T-helper 2 cell treated with Interferon-gamma antibody and Interleukin-4, amounts not matched to agents 5 μg/mL and 100 μg/mL, for 36 hours (primary cell): Measurements from ENCODE around the gene ZIM2.

Source experiments
- DNase-seq: peaks from one replicate; pipeline ENCODE4 v3.0.0; 2021; ENCODE audit warnings: low spot score
- H3K27ac Mint-ChIP-seq: one replicate; pipeline ENCODE4 v1.8.0; 2021; ENCODE audit warnings: mild to moderate bottlenecking, mixed read lengths
- H3K27me3 Mint-ChIP-seq: one replicate; pipeline ENCODE4 v1.8.0; 2021; ENCODE audit warnings: low read depth, mixed read lengths
- H3K36me3 Mint-ChIP-seq: one replicate; pipeline ENCODE4 v1.8.0; 2021; ENCODE audit warnings: low read depth, mixed read lengths
- H3K4me1 Mint-ChIP-seq: one replicate; pipeline ENCODE4 v1.8.0; 2021; ENCODE audit warnings: low read depth, mixed read lengths
- H3K4me3 Mint-ChIP-seq: one replicate; pipeline ENCODE4 v1.8.0; 2022; ENCODE audit warnings: mild to moderate bottlenecking, moderate library complexity, mixed read lengths
- H3K9me3 Mint-ChIP-seq: one replicate; pipeline ENCODE4 v1.8.0; 2021; ENCODE audit warnings: mixed read lengths

Gene ZIM2

GRCh38 chr19:56840451-56841192 is at the start of gene ZIM2, which contains the start of gene PEG3:
ZIM2 (minus strand) TSS chr19:56840726; CDS start chr19:56824277, 16,449 bp downstream.
PEG3 (minus strand) TSS chr19:56840726; CDS start chr19:56824655, 16,071 bp downstream.
- Mint-ChIP-seq H3K36me3 (peaks cover 3% of the 10 kb centered on the region), H3K27ac (peak within 1 kb of the TSS; percentile 62), H3K4me1 (no peaks in the 10 kb centered on the region), H3K27me3 (peaks cover 2% of the 10 kb centered on the region), H3K4me3 (no peak within 1 kb of the TSS), H3K9me3 (peaks cover 42% of the 10 kb centered on the region)
- no peak for DNase-seq

- no peaks in the 10 kb centered on the region for H3K27me3 Mint-ChIP-seq
- H3K27ac Mint-ChIP-seq = no peak overlapping the region
- no peaks in the 10 kb centered on the region for H3K4me1 Mint-ChIP-seq
- H3K9me3 Mint-ChIP-seq = peaks cover 62% of the 10 kb centered on the region
- no peak for DNase-seq
- H3K4me3 Mint-ChIP-seq = no peak overlapping the region
- H3K36me3 Mint-ChIP-seq = peaks cover 5% of the 10 kb centered on the region
Measured at GRCh38 chr19:56885173-56885985, 44.9 kb upstream of the ZIM2 start.

GRCh38 chr19:56884441-56884840 is 43.9 kb upstream of the ZIM2 start:
- Mint-ChIP-seq H3K27me3 (no peaks in the 10 kb centered on the region), H3K9me3 (peaks cover 64% of the 10 kb centered on the region), H3K4me3 (no peak overlapping the region), H3K4me1 (no peaks in the 10 kb centered on the region), H3K27ac (no peak overlapping the region), H3K36me3 (peaks cover 3% of the 10 kb centered on the region)
- no peak for DNase-seq

- no peak for DNase-seq
- Mint-ChIP-seq H3K27ac (no peak overlapping the region), H3K36me3 (peaks cover 3% of the 10 kb centered on the region), H3K27me3 (no peaks in the 10 kb centered on the region), H3K4me1 (no peaks in the 10 kb centered on the region), H3K9me3 (peaks cover 53% of the 10 kb centered on the region), H3K4me3 (no peak overlapping the region)
Measured at GRCh38 chr19:56880592-56881190, 40.2 kb upstream of the ZIM2 start.

GRCh38 chr19:56877069-56877715 is 36.7 kb upstream of the ZIM2 start:
- no peak for DNase-seq
- peaks cover 59% of the 10 kb centered on the region for H3K9me3 Mint-ChIP-seq
- H3K4me3 Mint-ChIP-seq = no peak overlapping the region
- H3K36me3 Mint-ChIP-seq = peaks cover 1% of the 10 kb centered on the region
- no peak overlapping the region for H3K27ac Mint-ChIP-seq
- no peaks in the 10 kb centered on the region for H3K4me1 Mint-ChIP-seq
- H3K27me3 Mint-ChIP-seq = no peaks in the 10 kb centered on the region

GRCh38 chr19:56875717-56876116 is 35.2 kb upstream of the ZIM2 start:
- Mint-ChIP-seq H3K27me3 (no peaks in the 10 kb centered on the region), H3K4me1 (no peaks in the 10 kb centered on the region), H3K4me3 (no peak overlapping the region), H3K27ac (no peak overlapping the region), H3K36me3 (peaks cover 3% of the 10 kb centered on the region), H3K9me3 (peaks cover 64% of the 10 kb centered on the region)
- no peak for DNase-seq

GRCh38 chr19:56874530-56874929 is 34.0 kb upstream of the ZIM2 start:
- no peak overlapping the region for H3K4me3 Mint-ChIP-seq
- no peak overlapping the region for H3K27ac Mint-ChIP-seq
- H3K9me3 Mint-ChIP-seq = peaks cover 65% of the 10 kb centered on the region
- H3K27me3 Mint-ChIP-seq = no peaks in the 10 kb centered on the region
- peaks cover 3% of the 10 kb centered on the region for H3K36me3 Mint-ChIP-seq
- no peak for DNase-seq
- no peaks in the 10 kb centered on the region for H3K4me1 Mint-ChIP-seq

GRCh38 chr19:56873493-56873892 is 33.0 kb upstream of the ZIM2 start:
- H3K27me3 Mint-ChIP-seq = no peaks in the 10 kb centered on the region
- H3K9me3 Mint-ChIP-seq = peaks cover 69% of the 10 kb centered on the region
- H3K27ac Mint-ChIP-seq = no peak overlapping the region
- no peaks in the 10 kb centered on the region for H3K4me1 Mint-ChIP-seq
- H3K4me3 Mint-ChIP-seq = no peak overlapping the region
- H3K36me3 Mint-ChIP-seq = peaks cover 3% of the 10 kb centered on the region
- DNase-seq = no peak

- Mint-ChIP-seq H3K4me1 (no peaks in the 10 kb centered on the region), H3K27ac (no peak overlapping the region), H3K27me3 (no peaks in the 10 kb centered on the region), H3K9me3 (peaks cover 78% of the 10 kb centered on the region), H3K4me3 (no peak overlapping the region), H3K36me3 (peaks cover 3% of the 10 kb centered on the region)
- no peak for DNase-seq
Measured at GRCh38 chr19:56869886-56870285, 29.4 kb upstream of the ZIM2 start.

- no peaks in the 10 kb centered on the region for H3K27me3 Mint-ChIP-seq
- peaks cover 72% of the 10 kb centered on the region for H3K9me3 Mint-ChIP-seq
- peaks cover 3% of the 10 kb centered on the region for H3K36me3 Mint-ChIP-seq
- no peak overlapping the region for H3K27ac Mint-ChIP-seq
- no peak for DNase-seq
- no peaks in the 10 kb centered on the region for H3K4me1 Mint-ChIP-seq
- H3K4me3 Mint-ChIP-seq = no peak overlapping the region
Measured at GRCh38 chr19:56868446-56868845, 27.9 kb upstream of the ZIM2 start.

- DNase-seq = no peak
- H3K4me3 Mint-ChIP-seq = no peak overlapping the region
- H3K27ac Mint-ChIP-seq = no peak overlapping the region
- peaks cover 3% of the 10 kb centered on the region for H3K36me3 Mint-ChIP-seq
- peaks cover 76% of the 10 kb centered on the region for H3K9me3 Mint-ChIP-seq
- H3K27me3 Mint-ChIP-seq = no peaks in the 10 kb centered on the region
- H3K4me1 Mint-ChIP-seq = no peaks in the 10 kb centered on the region
Measured at GRCh38 chr19:56866538-56866937, 26.0 kb upstream of the ZIM2 start.

GRCh38 chr19:56864443-56865125 is 24.1 kb upstream of the ZIM2 start:
- Mint-ChIP-seq H3K9me3 (peaks cover 67% of the 10 kb centered on the region), H3K27me3 (no peaks in the 10 kb centered on the region), H3K27ac (no peak overlapping the region), H3K36me3 (no peaks in the 10 kb centered on the region), H3K4me3 (no peak overlapping the region), H3K4me1 (no peaks in the 10 kb centered on the region)
- no peak for DNase-seq

- DNase-seq = no peak
- Mint-ChIP-seq H3K4me1 (no peaks in the 10 kb centered on the region), H3K4me3 (no peak overlapping the region), H3K9me3 (peaks cover 64% of the 10 kb centered on the region), H3K27me3 (no peaks in the 10 kb centered on the region), H3K36me3 (no peaks in the 10 kb centered on the region), H3K27ac (no peak overlapping the region)
Measured at GRCh38 chr19:56862741-56863140, 22.2 kb upstream of the ZIM2 start.
